ENCODE data around the gene SRD5A1. TPM values are rescaled to one million over a fixed set of nuclear protein-coding genes. Genes with fewer than 3 reads are reported as not detected.
A peak's percentile ranks its signal among the peaks of the same experiment; 100 is the strongest.

SRD5A1 gene
- total and polyA plus RNA-seq, 2 of the 8 experiments (the other 6 are each of a cell fraction or from before 2014, with no cell fraction given), result 34.7 to 42.4 TPM

- Histone ChIP-seq H4K5ac (ENCODE audit: insufficient read length, low read depth, low read length) (no peak overlapping the region), H2BK120ac (replicated peaks; ENCODE audit: low read depth, low read length) (no peak overlapping the region), H2BK15ac (ENCODE audit: low read length) (no peak overlapping the region), H3K9ac (replicated peaks in 1 of 4; ENCODE audit: extremely low read depth in 1 of 4, low read depth in 3 of 4, low read length in 3 of 4) (no peak overlapping the region), H3K4me2 (ENCODE audit: insufficient read depth in 1 of 2, low read depth in 2 of 2, low read length in 2 of 2) (no peak overlapping the region), H3K36me3 (ENCODE audit: control insufficient read depth in 2 of 4, insufficient read depth in 4 of 4, low read length in 3 of 4) (peaks cover 0 to 7% (median 0%) of the 10 kb centered on the region in 4 experiments; a peak in 1 of 8 replicates), H2AK5ac (ENCODE audit: low read depth, low read length) (no peak overlapping the region), H3K27me3 (replicated peaks in 1 of 4; ENCODE audit: control insufficient read depth in 3 of 4, extremely low read depth in 1 of 4, insufficient read depth in 3 of 4, low read length in 3 of 4) (no peaks in the 10 kb centered on the region; a peak in 1 of 7 replicates), H2AFZ (ENCODE audit: low read length) (no peak overlapping the region), H3K56ac (replicated peaks; ENCODE audit: insufficient read length, low read depth, low read length) (no peak overlapping the region), H3K18ac (ENCODE audit: extremely low read depth, low read length) (no peak overlapping the region), H4K20me1 (replicated peaks in 1 of 2; ENCODE audit: control insufficient read depth in 1 of 2, insufficient read depth in 2 of 2, low read length in 2 of 2) (no peaks in the 10 kb centered on the region), H2BK20ac (ENCODE audit: low read length) (peak overlapping the region; percentile 34; the same call in 1 of the 2 replicates), H3K27ac (ENCODE audit: low read depth, low read length) (no peak overlapping the region), H3K4me1 (replicated peaks in 1 of 4; ENCODE audit: control insufficient read depth in 3 of 4, insufficient read depth in 4 of 4, low read length in 3 of 4) (no peaks in the 10 kb centered on the region), H4K91ac (replicated peaks; ENCODE audit: insufficient read length, low read length) (no peak overlapping the region), H3K23me2 (ENCODE audit: low read depth, low read length) (no peaks in the 10 kb centered on the region), H3K4me3 (ENCODE audit: extremely low read depth in 1 of 4, insufficient read depth in 2 of 4, low read depth in 3 of 4, low read length in 4 of 4) (no peak overlapping the region), H3K79me1 (ENCODE audit: low read depth, low read length) (no peaks in the 10 kb centered on the region), H3K9me3 (ENCODE audit: insufficient read depth in 2 of 2, low read depth in 1 of 2, low read length in 1 of 2) (peaks cover 15 to 19% of the 10 kb centered on the region in 2 experiments), H2BK12ac (ENCODE audit: low read depth, low read length) (no peak overlapping the region), H4K8ac (ENCODE audit: extremely low read depth, insufficient read depth, low read length) (no peak overlapping the region), H3K79me2 (ENCODE audit: control insufficient read depth in 1 of 2, insufficient read depth in 2 of 2, low read length in 2 of 2) (no peaks in the 10 kb centered on the region), H2BK5ac (ENCODE audit: low read depth, low read length) (no peak overlapping the region), H3K23ac (ENCODE audit: insufficient read length) (no peak overlapping the region), H3K4ac (replicated peaks; ENCODE audit: insufficient read length, low read depth, low read length) (no peak overlapping the region), H3K14ac (ENCODE audit: insufficient read length) (no peak overlapping the region)
- 97% methylated on average over 5 of the region's 5 CpGs; no CpG with 5 or more reads in 1 of the 2 experiments for WGBS, 2 experiments (ENCODE audit: extremely low coverage in 1 of 2, insufficient coverage in 1 of 2, insufficient read length in 1 of 2, insufficient replicate concordance in 2 of 2, low coverage in 1 of 2, low lambda C conversion rate in 2 of 2, missing lambda C conversion rate in 1 of 2)
- FAIRE-seq (no peak), DNase-seq (ENCODE audit: low read depth in 1 of 2, low spot score in 2 of 2) (no peak)
- ChIA-PET POLR2A (ENCODE audit: partially characterized antibody) (interaction anchor here (1.0 to 1.4 kb wide), 2 partner anchors 11 to 12 kb away, joined by 3 to 4 read pairs; no protein-coding TSS in a partner anchor), CTCF (ENCODE audit: partially characterized antibody) (no interaction called here)
- TF ChIP-seq USF2 (IDR thresholded peaks at IDR 0.05; ENCODE audit: low read length), result no peak
- TF ChIP-seq RAD21 (IDR thresholded peaks at IDR 0.05 in 1 of 2, conservative IDR thresholded peaks at IDR 0.05 in 1 of 2; ENCODE audit: low read depth in 2 of 2, low read length in 2 of 2), result no peak
- TF ChIP-seq RNF2 (IDR thresholded peaks at IDR 0.05; ENCODE audit: borderline replicate concordance, low read depth, low read length, missing control alignments, poor library complexity, severe bottlenecking), result no peak
- TF ChIP-seq CTCF (IDR thresholded peaks at IDR 0.05; ENCODE audit: control extremely low read depth in 1 of 3, insufficient read depth in 1 of 3, low read depth in 1 of 3, low read length in 3 of 3), result peak in 1 of 3 experiments; percentile 12; a peak in 1 of 4 replicates
- TF ChIP-seq TCF12 (IDR thresholded peaks at IDR 0.05; ENCODE audit: low read depth, low read length), result no peak
- TF ChIP-seq YY1 (IDR thresholded peaks at IDR 0.05; ENCODE audit: low read depth, low read length), result peak; percentile 41; the same call in 1 of the 2 replicates
Observed at GRCh38 chr5:6675784-6676491, 42.7 kb downstream of the SRD5A1 start.

Data from H1 (cell line).